SK-N-SH treated with all-trans-retinoic acid at 6 μM for 48 hours (cell line): Measurements from ENCODE around the gene IMMP2L.

Source experiments
- ATAC-seq: fragments of 200-7000 bp; cut with Tn5 transposase; 3 replicates; pipeline ENCODE4 v1.9.1; 2020; ENCODE audit warnings: mild to moderate bottlenecking, moderate library complexity
- ARNTL ChIP-seq: fragments of 450-650 bp; formaldehyde crosslinking; IDR thresholded peaks from 2 replicates; pipeline ENCODE4 v1.5.0; 2020; ENCODE audit warnings: low read depth, mild to moderate bottlenecking, moderate library complexity, borderline replicate concordance
- CREB5 ChIP-seq: fragments of 250-450 bp; sonication (Bioruptor Pico); IDR thresholded peaks from 2 replicates; pipeline ENCODE4 v1.5.1; 2020; ENCODE audit warnings: low read depth, mild to moderate bottlenecking, moderate library complexity
- CSDC2 ChIP-seq: fragments of 250-450 bp; sonication (Bioruptor Pico); IDR thresholded peaks from 2 replicates; pipeline ENCODE4 v1.5.0; 2020; ENCODE audit warnings: mild to moderate bottlenecking, moderate library complexity
- CSRNP3 ChIP-seq: fragments of 250-450 bp; sonication (Bioruptor Pico); IDR thresholded peaks from 2 replicates; pipeline ENCODE4 v1.5.1; 2021; ENCODE audit warnings: mild to moderate bottlenecking, moderate library complexity
- ESRRG ChIP-seq: fragments of 250-450 bp; sonication (Bioruptor Pico); IDR thresholded peaks from 2 replicates; pipeline ENCODE4 v1.6.1; 2021; ENCODE audit warnings: mild to moderate bottlenecking
- GLIS3 ChIP-seq: fragments of 250-450 bp; sonication (Bioruptor Pico); IDR thresholded peaks from 2 replicates; pipeline ENCODE4 v1.5.0; 2020; ENCODE audit warnings: mild to moderate bottlenecking, moderate library complexity
- ISL1 ChIP-seq: fragments of 250-450 bp; sonication (Bioruptor Pico); IDR thresholded peaks from 2 replicates; pipeline ENCODE4 v2.1.2; 2022; ENCODE audit warnings: mild to moderate bottlenecking, moderate library complexity
- OSR1 ChIP-seq: fragments of 250-450 bp; sonication (Bioruptor Pico); IDR thresholded peaks from 2 replicates; pipeline ENCODE4 v1.8.0; 2022; ENCODE audit warnings: moderate library complexity, mild to moderate bottlenecking, inconsistent platforms
- PATZ1 ChIP-seq: fragments of 250-450 bp; sonication (Bioruptor Pico); IDR thresholded peaks from 2 replicates; pipeline ENCODE4 v1.8.0; 2020; ENCODE audit warnings: mild to moderate bottlenecking, moderate library complexity, borderline replicate concordance
- POU6F1 ChIP-seq: fragments of 250-450 bp; sonication (Bioruptor Pico); IDR thresholded peaks from 2 replicates; pipeline ENCODE4 v1.8.0; 2021; ENCODE audit warnings: low read depth, mild to moderate bottlenecking, moderate library complexity, borderline replicate concordance
- PPARA ChIP-seq: fragments of 250-450 bp; sonication (Bioruptor Pico); IDR thresholded peaks from 2 replicates; pipeline ENCODE4 v1.5.0; 2020; ENCODE audit warnings: mild to moderate bottlenecking, borderline replicate concordance
- SNAI2 ChIP-seq: fragments of 250-450 bp; sonication (Bioruptor Pico); IDR thresholded peaks from 2 replicates; pipeline ENCODE4 v1.5.0; 2020; ENCODE audit warnings: mild to moderate bottlenecking, moderate library complexity
- TCF4 ChIP-seq: fragments of 250-450 bp; sonication (Bioruptor Pico); IDR thresholded peaks from 2 replicates; pipeline ENCODE4 v1.8.0; 2021; ENCODE audit warnings: mild to moderate bottlenecking, moderate library complexity, borderline replicate concordance
- TOX ChIP-seq: fragments of 250-450 bp; sonication (Bioruptor Pico); IDR thresholded peaks from 2 replicates; pipeline ENCODE4 v1.8.0; 2021; ENCODE audit warnings: mild to moderate bottlenecking, moderate library complexity, borderline replicate concordance
- TSHZ2 ChIP-seq: fragments of 250-450 bp; sonication (Bioruptor Pico); IDR thresholded peaks from 2 replicates; pipeline ENCODE4 v1.5.0; 2020; ENCODE audit warnings: mild to moderate bottlenecking, moderate library complexity
- ZC3H10 ChIP-seq: fragments of 250-450 bp; sonication (Bioruptor Pico); IDR thresholded peaks from 2 replicates; pipeline ENCODE4 v1.5.1; 2021; ENCODE audit warnings: mild to moderate bottlenecking, moderate library complexity
- ZFP3 ChIP-seq: fragments of 250-450 bp; sonication (Bioruptor Pico); IDR thresholded peaks from 2 replicates; pipeline ENCODE4 v1.5.0; 2020; ENCODE audit warnings: mild to moderate bottlenecking, moderate library complexity
- ZFP30 ChIP-seq: fragments of 450-650 bp; formaldehyde crosslinking; IDR thresholded peaks from 2 replicates; pipeline ENCODE4 v1.5.0; 2022; ENCODE audit warnings: mild to moderate bottlenecking, moderate library complexity
- ZNF565 ChIP-seq: fragments of 450-650 bp; formaldehyde crosslinking; conservative IDR thresholded peaks from 2 replicates; pipeline ENCODE4 v1.5.0; 2020; ENCODE audit warnings: low read depth, mild to moderate bottlenecking, moderate library complexity
- ZNF70 ChIP-seq: fragments of 450-650 bp; formaldehyde crosslinking; IDR thresholded peaks from 2 replicates; pipeline ENCODE4 v1.5.0; 2020; ENCODE audit warnings: mild to moderate bottlenecking, moderate library complexity
- ZNF8 ChIP-seq: fragments of 450-650 bp; formaldehyde crosslinking; IDR thresholded peaks from 2 replicates; pipeline ENCODE4 v1.5.0; 2020; ENCODE audit warnings: mild to moderate bottlenecking, moderate library complexity

IMMP2L gene

GRCh38 chr7:110852156-110852940, 709.9 kb downstream of the IMMP2L start:
- no peak for ATAC-seq
- TF ChIP-seq ISL1 (peak; percentile 28; the same call in 1 of the 2 replicates), ESRRG (CRISPR knock-in tag) (no peak), CSDC2 (CRISPR knock-in tag) (no peak), GLIS3 (CRISPR knock-in tag) (no peak), ZNF70 (CRISPR knock-in tag) (peak; percentile 86), POU6F1 (CRISPR knock-in tag) (no peak)

GRCh38 chr7:110850224-110850623, 712.1 kb downstream of the IMMP2L start:
- TF ChIP-seq CREB5 (CRISPR knock-in tag) (no peak), TOX (CRISPR knock-in tag) (no peak), TCF4 (CRISPR knock-in tag) (no peak), ZNF565 (CRISPR knock-in tag) (no peak), ZC3H10 (CRISPR knock-in tag) (no peak), ZNF8 (CRISPR knock-in tag) (no peak), ESRRG (CRISPR knock-in tag) (no peak), ZNF70 (CRISPR knock-in tag) (no peak), ISL1 (no peak), OSR1 (no peak), CSDC2 (CRISPR knock-in tag) (no peak), SNAI2 (no peak), GLIS3 (CRISPR knock-in tag) (no peak), ZFP3 (CRISPR knock-in tag) (no peak), TSHZ2 (CRISPR knock-in tag) (no peak), PPARA (CRISPR knock-in tag) (no peak), ZFP30 (CRISPR knock-in tag) (no peak), CSRNP3 (CRISPR knock-in tag) (no peak), ARNTL (CRISPR knock-in tag) (no peak), PATZ1 (CRISPR knock-in tag) (no peak)
- no peak for ATAC-seq

GRCh38 chr7:110842796-110843195, 719.5 kb downstream of the IMMP2L start:
- no peak for ATAC-seq
- TF ChIP-seq ZC3H10 (CRISPR knock-in tag) (no peak; the same call in 1 of the 2 replicates), ARNTL (CRISPR knock-in tag) (no peak), SNAI2 (no peak), CREB5 (CRISPR knock-in tag) (no peak), PATZ1 (CRISPR knock-in tag) (peak; percentile 20; the same call in 1 of the 2 replicates), ZFP3 (CRISPR knock-in tag) (peak; percentile 50; the same call in 1 of the 2 replicates), POU6F1 (CRISPR knock-in tag) (no peak; the same call in 1 of the 2 replicates), PPARA (CRISPR knock-in tag) (no peak)
